HCT116 (cell line): ENCODE results near the gene CSNK1D. TPM values are rescaled to one million over a fixed set of nuclear protein-coding genes. Genes with fewer than 3 reads are reported as not detected.

Experiments used
- ATAC-seq: fragments of 200-7000 bp; cut with Tn5 transposase; 2 replicates; pipeline ENCODE4 v1.9.1; 2020; ENCODE audit warnings: mild to moderate bottlenecking, moderate library complexity
- BruUV-seq: library from RNA; stranded (reverse); fragments of 400-500 nt; replicated peaks from 2 replicates; lab custom pipeline; 2021; lab: Mats Ljungman, UMichigan
- CTCF ChIA-PET: fragments of 300-600 bp; sonication (Branson Sonifier 250); formaldehyde crosslinking; loops from one replicate; lab custom pipeline; 2021; ENCODE audit warnings: antibody characterized with exemption; lab: Charles Lee
- POLR2A ChIA-PET: fragments of 300-600, 350-600 bp; sonication (Branson Sonifier 250); formaldehyde crosslinking; loops from one replicate; lab custom pipeline; 2021; ENCODE audit warnings: antibody characterized with exemption; lab: Charles Lee
- RAD21 ChIA-PET, 2 experiments: fragments of 300-600 bp; sonication (Branson Sonifier 250); formaldehyde crosslinking; loops; one replicate each; lab custom pipeline; 2023; ENCODE audit warnings: low total read pairs in 2 of 2; ENCODE audit not compliant: uncharacterized antibody in 2 of 2, unreplicated experiment in 2 of 2, low non-redundant PET in 1 of 2; lab: Charles Lee
- DNase-seq: peaks from one replicate; pipeline ENCODE4 v3.0.0-alpha.2; 2010; ENCODE audit warnings: low read depth, low spot score
- H2AFZ ChIP-seq: fragments of 200-600 bp; shearing (Covaris generic), sonication (generic); 2 replicates; pipeline ENCODE4 v1.6.1; 2017; ENCODE audit warnings: low read depth, mixed run types, mixed read lengths, antibody characterized with exemption, low read length; ENCODE audit not compliant: poor library complexity, severe bottlenecking
- H3K27ac ChIP-seq: 2 replicates; pipeline ENCODE4 v1.5.1; 2012; ENCODE audit warnings: low read depth, low read length
- H3K27me3 ChIP-seq: fragments of 200-600 bp; sonication (generic); 2 replicates; pipeline ENCODE4 v1.6.1; 2016; ENCODE audit warnings: mixed run types, low read length, mixed read lengths; ENCODE audit not compliant: insufficient read depth
- H3K36me3 ChIP-seq, 2 experiments: fragments of 200-500 bp in 1 of 2; fragments of 200-600 bp in 1 of 2; sonication (Bioruptor generic) in 1 of 2; sonication (generic) in 1 of 2; 2 replicates each; pipeline versions ENCODE4 v1.5.1 to v1.6.1; 2014 to 2016; ENCODE audit warnings: low read length in 2 of 2, inconsistent platforms in 1 of 2, mixed read lengths in 1 of 2, mixed run types in 1 of 2; ENCODE audit not compliant: insufficient read depth in 2 of 2, control insufficient read depth in 1 of 2
- H3K4me1 ChIP-seq, 2 experiments: fragments of 200-600 bp in 1 of 2; sonication (generic) in 1 of 2; 2 replicates each; pipeline versions ENCODE4 v1.5.1 to v1.6.1; 2012 to 2017; ENCODE audit warnings: low read length in 2 of 2, inconsistent platforms in 1 of 2, mild to moderate bottlenecking in 1 of 2, mixed read lengths in 1 of 2, mixed run types in 1 of 2, moderate library complexity in 1 of 2; ENCODE audit not compliant: insufficient read depth in 2 of 2, control insufficient read depth in 1 of 2
- H3K4me2 ChIP-seq: fragments of 200-600 bp; sonication (generic); 2 replicates; pipeline ENCODE4 v1.6.1; 2017; ENCODE audit warnings: mixed run types, low read length, mixed read lengths
- H3K4me3 ChIP-seq, 2 experiments: fragments of 200-600 bp in 1 of 2; sonication (generic) in 1 of 2; replicated peaks in 1 of 2; 2 replicates each; pipeline ENCODE4 v1.5.1; 2011 to 2016; ENCODE audit warnings: low read length in 2 of 2, control low read depth in 1 of 2, low read depth in 1 of 2, mild to moderate bottlenecking in 1 of 2, mixed read lengths in 1 of 2, mixed run types in 1 of 2
- H3K79me2 ChIP-seq: fragments of 200-600 bp; sonication (generic); 2 replicates; pipeline ENCODE4 v1.6.1; 2017; ENCODE audit warnings: mild to moderate bottlenecking, mixed run types, low read length, moderate library complexity, mixed read lengths; ENCODE audit not compliant: insufficient read depth
- H3K9ac ChIP-seq: fragments of 200-600 bp; sonication (generic); 2 replicates; pipeline ENCODE4 v1.6.1; 2016; ENCODE audit warnings: low read length, mixed read lengths
- H3K9me2 ChIP-seq: fragments of 200-600 bp; sonication (generic), shearing (Covaris generic); 2 replicates; pipeline ENCODE4 v1.6.1; 2017; ENCODE audit warnings: mixed run types, mild to moderate bottlenecking, moderate library complexity; ENCODE audit not compliant: insufficient read depth
- H3K9me3 ChIP-seq, 2 experiments: fragments of 200-500 bp in 1 of 2; fragments of 200-600 bp in 1 of 2; sonication (Bioruptor generic) in 1 of 2; sonication (generic) in 1 of 2; 2 replicates each; pipeline ENCODE4 v1.6.1; 2014 to 2017; ENCODE audit warnings: low read length in 2 of 2, mixed read lengths in 2 of 2, inconsistent platforms in 1 of 2, low read depth in 1 of 2, mild to moderate bottlenecking in 1 of 2, mixed run types in 1 of 2, moderate library complexity in 1 of 2; ENCODE audit not compliant: control insufficient read depth in 1 of 2, insufficient read depth in 1 of 2
- H4K20me1 ChIP-seq: fragments of 200-600 bp; sonication (generic), shearing (Covaris generic); 2 replicates; pipeline ENCODE4 v1.6.1; 2017; ENCODE audit warnings: mixed run types, mild to moderate bottlenecking, moderate library complexity; ENCODE audit not compliant: insufficient read depth
- ELF1 ChIP-seq: IDR thresholded peaks from 2 replicates; pipeline ENCODE4 v1.6.1; 2012; ENCODE audit warnings: low read depth, borderline replicate concordance
- SP1 ChIP-seq: IDR thresholded peaks from 2 replicates; pipeline ENCODE4 v1.6.1; 2012; ENCODE audit warnings: low read depth
- intact Hi-C: fragments of 100-400 bp; cut with micrococcal nuclease; formaldehyde crosslinking; loops from 2 replicates; pipeline ENCODE4 v1.10.0; 2022
- total RNA-seq: library from RNA; stranded (reverse); gene quantifications from one replicate; pipeline ENCODE4 v1.2.1, GENCODE V29; 2021; ENCODE audit not compliant: unreplicated experiment
- TF ChIP-seq, protein P1 (sequence below), 3 experiments: fragments of 200-600 bp in 1 of 3; sonication (generic) in 1 of 3; IDR thresholded peaks in 2 of 3; conservative IDR thresholded peaks in 1 of 3; 2 replicates each; pipeline ENCODE4 v1.5.1; 2012 to 2017; ENCODE audit warnings: low read depth in 2 of 3, low read length in 2 of 3, antibody characterized with exemption in 1 of 3, borderline replicate concordance in 1 of 3, control low read depth in 1 of 3, mild to moderate bottlenecking in 1 of 3, mixed read lengths in 1 of 3, mixed run types in 1 of 3, moderate library complexity in 1 of 3; ENCODE audit not compliant: insufficient read depth in 1 of 3
- TF ChIP-seq, protein P2 (sequence below): IDR thresholded peaks from 2 replicates; pipeline ENCODE4 v1.6.1; 2012

The CSNK1D gene
- total RNA-seq, 1 experiment from 2014 or later, result 176 TPM

DNA sequence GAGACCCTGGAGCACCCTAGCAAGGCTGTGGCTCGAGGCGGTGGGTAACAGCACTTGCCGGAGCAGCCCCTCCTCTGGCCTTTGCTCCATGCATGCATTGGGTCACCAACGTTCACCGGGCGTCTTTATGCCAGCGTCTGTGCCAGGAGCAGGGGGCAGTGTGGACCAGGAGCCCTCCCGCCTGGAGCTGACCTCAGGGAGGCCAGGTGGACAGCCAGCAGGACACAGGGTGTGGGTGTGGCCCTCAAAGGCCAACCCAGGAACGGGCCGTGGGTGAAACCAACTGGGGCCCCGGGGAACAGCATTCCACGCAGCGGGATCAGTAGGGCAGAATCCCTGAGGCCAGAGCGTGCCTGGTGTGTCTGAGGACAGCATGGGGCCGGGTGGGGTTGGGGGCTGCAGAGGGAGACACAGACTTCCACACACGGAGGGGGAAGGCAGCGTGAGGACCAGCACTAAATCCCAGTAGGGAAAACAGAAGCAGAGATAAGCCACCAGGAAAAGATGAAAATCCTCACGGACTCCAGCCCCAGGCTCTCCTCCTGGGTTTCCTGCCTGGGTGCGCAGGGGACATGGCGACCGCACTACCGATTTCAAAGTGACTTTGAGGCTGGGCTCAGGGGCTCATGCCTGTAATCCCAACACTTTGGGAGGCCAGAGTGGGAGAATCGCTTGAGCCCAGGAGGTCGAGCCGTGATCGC is 46.8 kb upstream of the CSNK1D start:
- ChIA-PET RAD21 (no interaction called here), POLR2A (no interaction called here), CTCF (no interaction called here)
- Histone ChIP-seq H3K79me2 (no peaks in the 10 kb centered on the region), H3K27ac (no peak overlapping the region), H3K9ac (no peak overlapping the region), H3K4me1 (peaks cover 0 to 13% of the 10 kb centered on the region in 2 experiments; a peak in 2 of 4 replicates), H3K9me2 (no peaks in the 10 kb centered on the region), H3K4me3 (no peak overlapping the region), H3K36me3 (no peaks in the 10 kb centered on the region), H3K9me3 (peaks cover 0 to 21% of the 10 kb centered on the region in 2 experiments; a peak in 1 of 4 replicates), H3K27me3 (no peaks in the 10 kb centered on the region), H4K20me1 (no peaks in the 10 kb centered on the region), H3K4me2 (no peak overlapping the region), H2AFZ (no peak overlapping the region)
- BruUV-seq, result no TSS peak
- TF ChIP-seq ELF1, result no peak
- DNase-seq, result no peak
- intact Hi-C loops, result no loop called here
- ATAC-seq, result no peak

DNA sequence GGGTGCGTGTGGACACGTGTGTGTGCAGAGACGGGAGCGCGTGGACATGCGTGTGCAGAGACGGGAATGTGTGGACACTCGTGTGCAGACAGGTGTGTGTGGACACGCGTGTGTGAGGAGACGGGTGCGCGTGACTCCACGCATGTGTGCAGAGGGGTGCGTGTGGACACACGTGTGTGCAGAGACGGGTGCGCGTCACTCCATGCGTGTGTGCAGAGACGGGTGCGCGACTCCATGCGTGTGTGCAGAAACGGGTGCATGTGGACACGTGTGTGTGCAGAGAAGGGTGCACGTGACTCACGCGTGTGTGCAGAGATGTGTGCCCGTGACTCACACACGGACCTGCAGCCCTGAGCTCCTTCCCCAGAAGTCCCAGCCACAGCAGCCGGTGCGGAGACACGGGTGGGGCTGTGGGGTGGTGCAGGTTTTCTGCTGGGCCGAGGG is 46.1 kb upstream of the CSNK1D start:
- DNase-seq (no peak), ATAC-seq (no peak)
- H3K9me3 ChIP-seq, result peaks cover 0 to 21% of the 10 kb centered on the region in 2 experiments; a peak in 1 of 4 replicates
- RAD21 ChIA-PET, result no interaction called here
- CTCF ChIA-PET, result no interaction called here
- no peak overlapping the region for H2AFZ ChIP-seq
- no peak overlapping the region for H3K9ac ChIP-seq
- no peaks in the 10 kb centered on the region for H3K9me2 ChIP-seq
- intact Hi-C loops, result no loop called here
- no peaks in the 10 kb centered on the region for H4K20me1 ChIP-seq
- H3K27ac ChIP-seq, result no peak overlapping the region
- H3K79me2 ChIP-seq, result no peaks in the 10 kb centered on the region
- H3K27me3 ChIP-seq, result no peaks in the 10 kb centered on the region
- TF ChIP-seq, protein P1, sequence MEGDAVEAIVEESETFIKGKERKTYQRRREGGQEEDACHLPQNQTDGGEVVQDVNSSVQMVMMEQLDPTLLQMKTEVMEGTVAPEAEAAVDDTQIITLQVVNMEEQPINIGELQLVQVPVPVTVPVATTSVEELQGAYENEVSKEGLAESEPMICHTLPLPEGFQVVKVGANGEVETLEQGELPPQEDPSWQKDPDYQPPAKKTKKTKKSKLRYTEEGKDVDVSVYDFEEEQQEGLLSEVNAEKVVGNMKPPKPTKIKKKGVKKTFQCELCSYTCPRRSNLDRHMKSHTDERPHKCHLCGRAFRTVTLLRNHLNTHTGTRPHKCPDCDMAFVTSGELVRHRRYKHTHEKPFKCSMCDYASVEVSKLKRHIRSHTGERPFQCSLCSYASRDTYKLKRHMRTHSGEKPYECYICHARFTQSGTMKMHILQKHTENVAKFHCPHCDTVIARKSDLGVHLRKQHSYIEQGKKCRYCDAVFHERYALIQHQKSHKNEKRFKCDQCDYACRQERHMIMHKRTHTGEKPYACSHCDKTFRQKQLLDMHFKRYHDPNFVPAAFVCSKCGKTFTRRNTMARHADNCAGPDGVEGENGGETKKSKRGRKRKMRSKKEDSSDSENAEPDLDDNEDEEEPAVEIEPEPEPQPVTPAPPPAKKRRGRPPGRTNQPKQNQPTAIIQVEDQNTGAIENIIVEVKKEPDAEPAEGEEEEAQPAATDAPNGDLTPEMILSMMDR (IDR thresholded peaks at IDR 0.05 in 2 of 3, conservative IDR thresholded peaks at IDR 0.05 in 1 of 3; ENCODE audit: borderline replicate concordance in 1 of 3, insufficient read depth in 1 of 3, low read depth in 2 of 3, low read length in 2 of 3), result no peak
- TF ChIP-seq SP1, result no peak
- TF ChIP-seq, protein P2, sequence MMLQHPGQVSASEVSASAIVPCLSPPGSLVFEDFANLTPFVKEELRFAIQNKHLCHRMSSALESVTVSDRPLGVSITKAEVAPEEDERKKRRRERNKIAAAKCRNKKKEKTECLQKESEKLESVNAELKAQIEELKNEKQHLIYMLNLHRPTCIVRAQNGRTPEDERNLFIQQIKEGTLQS, result no peak
- no peak overlapping the region for H3K4me3 ChIP-seq
- no TSS peak for BruUV-seq
- H3K4me1 ChIP-seq, result peaks cover 0 to 8% of the 10 kb centered on the region in 2 experiments; a peak in 2 of 4 replicates
- H3K4me2 ChIP-seq, result no peak overlapping the region
- H3K36me3 ChIP-seq, result no peaks in the 10 kb centered on the region
- POLR2A ChIA-PET, result no interaction called here
